Measurements from ENCODE around the gene PNMA8C.
"Not testable (repeated sequence)": the region's sequence is repeated elsewhere in the genome, so short reads cannot be mapped to it uniquely, and the experiment has no call there.

The PNMA8C gene

DNA sequence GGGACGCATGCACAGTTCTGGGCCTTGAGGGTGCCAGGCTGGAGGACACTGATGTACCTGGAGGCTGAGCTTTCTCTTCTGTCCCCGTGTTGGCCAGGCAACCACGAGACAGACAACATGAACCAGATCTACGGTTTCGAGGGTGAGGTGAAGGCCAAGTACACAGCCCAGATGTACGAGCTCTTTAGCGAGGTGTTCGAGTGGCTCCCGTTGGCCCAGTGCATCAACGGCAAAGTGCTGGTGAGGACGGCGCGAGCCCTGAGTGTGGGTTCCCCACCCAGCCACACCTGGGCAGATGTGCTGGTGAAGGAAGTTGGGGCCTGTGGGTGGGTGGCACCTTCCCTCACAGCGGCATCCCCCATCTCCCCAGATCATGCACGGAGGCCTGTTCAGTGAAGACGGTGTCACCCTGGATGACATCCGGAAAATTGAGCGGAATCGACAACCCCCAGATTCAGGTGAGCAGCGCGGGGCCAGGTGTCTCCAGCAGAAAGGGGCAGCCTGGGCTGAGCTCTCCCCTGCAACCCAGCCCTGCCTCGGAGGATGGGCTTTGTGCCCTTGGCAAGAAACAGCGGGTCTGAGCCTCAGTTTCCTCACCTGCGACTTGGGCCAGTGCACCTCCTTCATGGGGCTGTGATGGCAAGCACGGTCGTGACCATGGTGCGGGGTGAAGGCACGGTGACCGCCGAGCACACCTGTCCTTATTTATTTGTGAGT, 41.6 kb downstream of the PNMA8C start:
- no peak for DNase-seq

DNA sequence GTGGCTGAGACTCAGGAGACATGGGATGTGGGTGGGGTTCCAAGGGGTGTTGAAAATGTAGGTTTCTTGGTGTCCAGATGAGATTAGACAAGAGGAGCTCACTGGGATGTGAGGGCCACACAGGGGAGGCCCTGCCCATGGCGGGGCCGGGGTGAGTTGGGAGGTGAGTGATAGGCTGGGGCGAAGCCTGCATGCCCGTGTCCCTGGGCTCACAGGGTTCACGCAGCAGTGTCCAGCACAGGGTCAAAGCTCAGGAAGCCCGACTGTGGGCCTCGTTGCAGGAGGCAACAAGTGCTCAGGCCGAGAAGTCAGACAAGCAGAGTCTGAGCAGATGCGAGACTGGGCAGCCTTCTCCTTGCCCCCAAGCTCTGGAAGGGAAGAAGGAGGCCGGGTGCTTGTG, 42.6 kb downstream of the PNMA8C start:
- DNase-seq = no peak

DNA sequence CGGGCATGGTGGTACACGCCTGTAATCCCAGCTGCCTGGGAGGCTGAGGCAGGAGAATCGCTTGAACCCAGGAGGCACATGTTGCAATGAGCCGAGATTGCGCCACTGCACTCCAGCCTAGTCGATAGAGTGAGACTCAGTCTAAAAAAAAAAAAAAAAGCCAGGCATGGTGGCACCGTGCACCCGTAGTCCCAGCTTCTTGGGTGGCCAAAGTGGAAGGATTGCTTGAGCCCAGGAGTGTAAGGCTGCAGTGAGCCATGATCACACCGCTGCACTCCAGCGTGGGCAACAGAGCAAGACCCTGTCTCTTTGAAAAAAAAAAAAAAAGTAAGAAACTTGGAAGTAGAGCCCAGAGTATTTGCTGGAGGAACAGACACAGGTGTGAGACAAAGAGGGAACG, 43.1 kb downstream of the PNMA8C start:
- no peak for DNase-seq

DNA sequence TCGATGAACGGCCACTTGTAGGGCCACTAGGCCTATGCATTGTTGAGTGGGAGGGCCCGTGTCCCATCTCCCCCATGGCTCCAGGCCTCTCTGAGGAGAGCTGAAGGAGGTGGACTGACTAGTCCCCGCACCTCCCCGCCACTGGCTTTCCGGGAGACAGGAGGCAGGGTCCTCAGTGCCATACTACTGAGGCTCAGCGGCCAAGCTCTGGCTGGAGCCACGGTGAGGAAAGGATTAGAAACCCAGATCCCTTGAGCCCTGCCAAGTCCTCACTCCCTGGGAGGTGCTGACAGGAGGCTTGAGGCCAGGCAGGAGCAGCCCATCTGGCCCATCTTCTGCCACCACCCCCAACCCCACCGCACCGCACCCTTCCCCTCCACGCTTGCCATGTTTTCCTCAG, 44.3 kb downstream of the PNMA8C start:
- no peak for DNase-seq

DNA sequence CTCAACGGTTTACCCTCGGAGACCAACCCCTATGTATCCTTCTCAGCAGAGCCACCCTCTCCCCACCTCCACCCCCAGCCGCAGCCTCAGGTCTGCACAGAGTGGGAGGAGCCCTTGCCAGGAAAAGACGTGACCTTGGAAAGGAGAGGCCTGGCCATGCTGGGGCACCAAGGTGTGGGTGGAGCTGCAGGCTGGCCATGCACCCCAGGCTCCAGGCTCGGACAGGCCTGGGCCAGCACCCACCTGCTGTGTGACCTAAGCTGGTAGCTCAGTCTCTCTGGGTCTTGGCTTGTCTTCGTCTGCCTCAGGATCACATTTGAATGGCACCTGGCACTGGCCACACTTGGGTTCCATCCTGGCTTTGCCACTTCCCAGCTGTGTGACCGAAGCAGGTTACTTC, 44.9 kb downstream of the PNMA8C start:
- DNase-seq = no peak

DNA sequence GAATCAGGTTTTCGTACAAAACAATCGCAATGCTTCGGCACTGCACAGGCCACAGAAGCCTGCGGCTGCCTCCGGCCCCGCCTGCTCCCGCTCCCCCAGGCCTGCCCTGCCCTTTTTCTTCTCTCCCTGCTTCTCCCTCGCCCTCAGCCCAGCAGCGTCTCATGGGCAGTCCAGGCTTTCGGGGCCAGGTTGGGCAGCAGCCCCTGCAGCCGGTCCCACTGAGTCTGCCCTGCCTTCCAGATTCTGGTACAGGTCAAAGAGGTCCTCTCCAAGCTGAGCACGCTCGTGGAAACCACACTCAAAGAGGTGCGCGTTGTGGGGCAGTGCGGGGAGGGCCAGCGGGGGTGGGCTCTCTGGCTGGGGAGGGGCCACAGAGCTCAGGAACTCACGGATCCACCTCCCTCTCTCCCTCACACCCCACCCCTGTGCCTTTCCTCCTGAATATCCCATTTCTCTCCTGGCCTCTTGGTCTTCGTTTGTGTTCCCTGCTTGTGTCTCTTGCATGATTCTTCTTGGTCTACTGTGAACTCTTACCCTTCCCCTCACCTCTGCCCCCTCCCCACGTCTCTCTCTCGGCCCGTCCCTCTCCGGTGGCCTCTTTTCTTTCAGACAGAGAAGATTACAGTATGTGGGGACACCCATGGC, 45.4 kb downstream of the PNMA8C start:
- no peak for DNase-seq

DNA sequence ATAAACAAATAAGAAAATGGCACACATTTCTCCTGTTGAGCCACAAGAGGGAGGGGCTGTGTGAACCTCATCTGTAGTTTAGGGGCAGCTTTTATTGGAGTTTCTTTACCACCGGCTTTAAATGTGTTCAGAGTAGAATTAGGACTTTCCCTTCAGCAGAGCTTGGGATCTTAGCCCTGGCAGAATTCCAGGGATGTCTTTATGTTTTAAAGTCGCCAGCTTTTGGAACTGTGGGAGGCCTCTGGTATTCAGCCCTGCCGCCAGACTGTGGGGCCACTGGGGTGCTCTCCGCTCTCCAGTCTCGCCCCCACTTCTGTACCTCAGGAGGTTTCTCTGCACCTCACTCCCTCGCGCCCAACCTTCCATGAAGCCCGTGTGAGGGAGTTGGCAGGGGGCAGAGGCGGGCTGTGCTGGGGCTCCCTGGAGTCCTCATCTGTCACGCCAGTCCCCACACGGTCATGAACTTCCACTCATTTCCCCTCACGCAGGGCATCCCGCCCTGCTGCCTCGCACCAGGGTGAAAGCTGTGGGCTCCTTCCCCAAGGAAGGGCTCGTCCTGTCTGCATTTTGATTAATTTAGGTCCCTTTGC, 46.9 kb downstream of the PNMA8C start:
- no peak for DNase-seq

DNA sequence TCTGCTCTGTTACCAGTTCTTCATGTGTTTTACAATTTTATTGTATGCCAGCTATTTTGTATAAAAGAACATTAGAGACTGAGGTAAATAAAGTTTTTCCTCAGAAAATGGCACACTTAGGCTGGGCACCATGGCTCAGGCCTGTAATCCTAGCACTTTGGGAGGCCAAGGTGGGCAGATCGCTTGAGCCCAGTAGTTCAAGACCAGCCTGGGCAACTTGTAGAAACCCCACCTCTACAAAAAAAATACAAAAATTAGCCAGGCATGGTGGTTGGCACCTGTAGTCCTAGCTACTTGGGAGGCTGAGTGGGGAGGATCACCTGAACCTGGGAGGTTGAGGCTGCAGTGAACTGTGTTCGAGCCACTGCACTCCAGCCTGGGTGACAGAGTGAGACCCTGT, 47.4 kb downstream of the PNMA8C start:
- no peak for DNase-seq

DNA sequence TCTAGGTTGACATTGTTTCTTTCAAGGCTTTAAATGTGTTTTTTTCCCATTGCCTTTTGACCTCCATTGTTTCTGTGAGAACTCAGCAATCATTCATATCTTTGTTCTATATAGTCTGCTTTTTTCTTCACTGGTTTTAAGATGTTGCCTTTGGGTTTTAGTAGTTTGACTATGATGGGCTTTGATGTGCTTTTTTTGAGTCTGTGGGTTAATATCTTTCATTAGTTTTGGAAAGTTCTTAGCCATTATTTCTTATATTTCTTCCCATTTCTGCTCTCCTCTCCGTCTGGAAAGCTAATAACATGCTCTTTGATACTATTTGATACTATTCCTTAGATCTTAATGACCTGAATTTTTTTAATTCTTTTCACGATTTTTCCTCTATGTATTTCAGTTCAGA, 48.0 kb downstream of the PNMA8C start:
- DNase-seq = no peak

DNA sequence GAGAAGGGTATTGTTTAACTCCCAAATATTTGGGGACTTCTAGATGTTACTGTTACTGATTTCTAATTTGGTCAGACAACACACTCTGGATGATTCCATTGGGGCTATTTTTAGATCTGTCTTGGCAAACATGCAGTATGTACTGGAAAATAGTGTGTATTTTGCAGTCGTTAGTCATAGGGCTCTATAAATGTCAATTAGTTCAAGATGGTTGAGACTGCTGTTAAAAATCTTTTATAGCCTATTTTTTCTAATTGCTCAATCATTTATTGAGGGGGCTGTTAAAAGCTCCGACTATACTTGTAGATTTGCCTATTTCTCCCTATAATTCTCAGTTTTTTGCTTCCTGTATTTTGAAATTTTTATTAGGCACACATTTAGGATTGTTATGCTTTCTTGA, 50.5 kb downstream of the PNMA8C start:
- DNase-seq = no peak

DNA sequence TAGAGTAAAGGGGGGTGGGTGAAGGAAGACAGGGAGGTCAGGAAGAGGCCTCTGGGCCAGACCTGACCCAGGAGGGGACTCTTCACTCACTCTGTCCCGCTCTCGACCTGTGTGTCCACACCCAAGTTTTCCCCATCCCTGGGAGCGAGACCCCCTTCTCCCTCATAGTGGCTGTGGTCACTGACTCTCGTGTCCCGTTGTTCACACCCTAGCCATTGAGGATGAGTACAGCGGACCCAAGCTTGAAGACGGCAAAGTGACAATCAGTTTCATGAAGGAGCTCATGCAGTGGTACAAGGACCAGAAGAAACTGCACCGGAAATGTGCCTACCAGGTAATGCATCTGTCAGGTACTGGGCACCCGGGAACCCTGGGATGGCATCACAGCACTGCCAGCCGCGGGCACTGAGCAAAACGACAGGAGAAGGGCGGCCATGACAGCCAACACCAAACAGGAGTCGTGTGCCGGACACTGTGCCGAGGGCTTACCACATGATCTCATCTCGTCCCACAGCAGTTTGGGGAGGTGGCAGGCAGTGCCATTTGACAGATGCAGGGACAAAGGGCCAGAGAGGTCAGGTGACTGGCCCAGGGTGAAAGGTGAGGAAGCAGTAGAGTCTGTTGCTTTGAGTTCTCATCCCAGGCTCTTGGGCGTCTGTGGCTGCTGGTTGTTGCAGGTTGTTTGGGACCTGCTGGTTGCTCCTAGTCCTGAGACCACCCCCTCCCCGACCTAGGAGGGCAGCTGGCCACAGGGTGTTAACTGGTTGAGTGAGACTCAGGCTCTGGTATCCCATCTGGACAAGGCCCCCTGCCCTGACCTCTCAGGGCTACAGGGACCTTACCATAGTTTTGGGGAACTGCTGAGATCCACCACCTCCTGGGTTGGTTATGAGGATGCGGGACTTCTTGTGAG, 52.2 kb downstream of the PNMA8C start:
- DNase-seq = no peak

DNA sequence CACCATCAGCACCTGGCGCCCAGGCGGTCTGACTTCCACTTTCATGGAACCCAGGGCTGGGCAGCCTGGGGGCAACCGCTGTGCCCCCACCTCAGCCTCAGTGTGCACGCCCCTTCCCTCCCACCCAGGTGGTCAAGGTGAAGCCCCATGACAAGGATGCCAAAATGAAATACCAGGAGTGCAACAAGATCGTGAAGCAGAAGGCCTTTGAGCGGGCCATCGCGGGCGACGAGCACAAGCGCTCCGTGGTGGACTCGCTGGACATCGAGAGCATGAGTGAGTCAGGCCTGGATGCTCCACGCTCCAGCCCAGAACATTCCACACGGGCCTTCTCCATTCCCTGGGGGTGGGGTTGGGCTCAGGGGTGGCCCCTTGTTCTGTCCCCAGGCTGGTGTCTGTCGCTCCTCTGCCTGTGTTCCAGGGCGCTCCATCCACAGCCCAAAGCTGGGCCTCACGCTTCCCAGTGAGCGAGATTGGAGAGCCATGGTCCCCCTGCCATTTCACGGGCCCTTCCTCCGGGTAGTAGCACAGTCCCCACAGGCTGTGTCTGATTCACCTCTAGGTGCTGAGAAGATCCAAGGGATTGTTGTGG, 53.2 kb downstream of the PNMA8C start:
- DNase-seq = not testable (repeated sequence)

Measured in right forelimb (tissue), 1 donor.